AG10803 (cell line): ENCODE results near the gene PRR5L.

Source experiments
- DNase-seq: peaks from one replicate; pipeline ENCODE4 v3.0.0; 2010; ENCODE audit warnings: low read depth
- H3K4me3 ChIP-seq: 2 replicates; pipeline ENCODE4 v1.5.1; 2011; ENCODE audit warnings: mild to moderate bottlenecking, low read length, control low read depth
- CTCF ChIP-seq: conservative IDR thresholded peaks from 2 replicates; pipeline ENCODE4 v1.5.1; 2011; ENCODE audit warnings: mild to moderate bottlenecking, low read length, control low read depth, inconsistent platforms

Gene PRR5L

GRCh38 chr11:36377759-36378564, 81.9 kb downstream of the PRR5L start:
- no peak for TF ChIP-seq CTCF
- peak overlapping the region; percentile 91 for H3K4me3 ChIP-seq
- no peak for DNase-seq

- no peak for DNase-seq
- H3K4me3 ChIP-seq = no peak overlapping the region
- no peak for TF ChIP-seq CTCF
These were observed 83.6 kb downstream of the PRR5L start for GRCh38 chr11:36379653-36380052.

GRCh38 chr11:36380296-36381014, 84.4 kb downstream of the PRR5L start:
- H3K4me3 ChIP-seq = no peak overlapping the region
- TF ChIP-seq CTCF = no peak
- no peak for DNase-seq

GRCh38 chr11:36381015-36381360, 84.9 kb downstream of the PRR5L start:
- no peak overlapping the region for H3K4me3 ChIP-seq
- no peak for DNase-seq
- TF ChIP-seq CTCF = no peak

- TF ChIP-seq CTCF = no peak
- DNase-seq = no peak
- H3K4me3 ChIP-seq = no peak overlapping the region
These were observed 87.1 kb downstream of the PRR5L start for GRCh38 chr11:36383195-36383594.

GRCh38 chr11:36385121-36385970, 89.3 kb downstream of the PRR5L start:
- DNase-seq = peak; percentile 46
- no peak for TF ChIP-seq CTCF

More at GRCh38 chr11:36385121-36385970, 89.3 kb downstream of the PRR5L start:
- no peak overlapping the region for H3K4me3 ChIP-seq
